Naive thymus-derived CD4-positive, alpha-beta T cell (primary cell): Measurements from ENCODE around the gene CAMTA1. TPM values are rescaled to one million over a fixed set of nuclear protein-coding genes. Genes with fewer than 3 reads are reported as not detected.
A peak's percentile ranks its signal among the peaks of the same experiment; 100 is the strongest.

ENCODE experiments used
- ATAC-seq: fragments of 150-1000 bp; cut with Tn5 transposase; 2 replicates; pipeline ENCODE4 v1.10.0; 2021; ENCODE audit warnings: mild to moderate bottlenecking, moderate library complexity
- CTCF ChIA-PET: fragments of 350-600 bp; sonication (Branson Sonifier 250); formaldehyde crosslinking; loops from one replicate; lab custom pipeline; 2021; ENCODE audit warnings: antibody characterized with exemption; lab: Charles Lee
- POLR2A ChIA-PET: fragments of 350-600 bp; sonication (Branson Sonifier 250); formaldehyde crosslinking; loops from one replicate; lab custom pipeline; 2021; ENCODE audit warnings: antibody characterized with exemption, inconsistent platforms; lab: Charles Lee
- DNase-seq, 9 donors: peaks; one replicate each; pipeline versions ENCODE4 v3.0.0 to v3.0.0-alpha.2; 2020 to 2022; ENCODE audit warnings: mixed read lengths in 1 of 9
- H3K27ac ChIP-seq: one replicate; pipeline ENCODE4 v1.7.0; 2013; ENCODE audit warnings: mild to moderate bottlenecking, low read depth, low read length, moderate library complexity
- H3K27me3 ChIP-seq, 2 donors: one replicate each; pipeline ENCODE4 v1.7.0; 2013; ENCODE audit warnings: low read length in 2 of 2, mild to moderate bottlenecking in 2 of 2, moderate library complexity in 2 of 2; ENCODE audit not compliant: control insufficient read depth in 2 of 2, insufficient read depth in 2 of 2
- H3K36me3 ChIP-seq, 3 experiments: 1 replicate in 2 of 3; 2 replicates in 1 of 3; pipeline ENCODE4 v1.7.0; 2013; ENCODE audit warnings: low read length in 3 of 3, mild to moderate bottlenecking in 3 of 3, moderate library complexity in 1 of 3; ENCODE audit not compliant: insufficient read depth in 3 of 3, control insufficient read depth in 2 of 3
- H3K4me1 ChIP-seq, 2 donors: one replicate each; pipeline ENCODE4 v1.7.0; 2013; ENCODE audit warnings: low read length in 2 of 2, mild to moderate bottlenecking in 2 of 2, moderate library complexity in 1 of 2; ENCODE audit not compliant: control insufficient read depth in 2 of 2, insufficient read depth in 2 of 2
- H3K4me3 ChIP-seq: 2 replicates; pipeline ENCODE4 v1.7.0; 2013; ENCODE audit warnings: mild to moderate bottlenecking, low read length
- H3K9me3 ChIP-seq, 3 experiments: 1 replicate in 2 of 3; 2 replicates in 1 of 3; pipeline ENCODE4 v1.7.0; 2013; ENCODE audit warnings: low read length in 3 of 3; ENCODE audit not compliant: control insufficient read depth in 2 of 3
- H3K27ac Mint-ChIP-seq, 9 donors: one replicate each; pipeline ENCODE4 v1.8.0; 2020 to 2022; ENCODE audit warnings: mixed read lengths in 9 of 9, mild to moderate bottlenecking in 8 of 9, moderate library complexity in 5 of 9, inconsistent platforms in 2 of 9
- H3K27me3 Mint-ChIP-seq, 5 donors: one replicate each; pipeline ENCODE4 v1.8.0; 2021 to 2022; ENCODE audit warnings: mixed read lengths in 5 of 5, mild to moderate bottlenecking in 1 of 5
- H3K36me3 Mint-ChIP-seq, 5 donors: one replicate each; pipeline ENCODE4 v1.8.0; 2020 to 2022; ENCODE audit warnings: mixed read lengths in 5 of 5, mild to moderate bottlenecking in 3 of 5, inconsistent platforms in 1 of 5
- H3K4me1 Mint-ChIP-seq, 7 donors: one replicate each; pipeline ENCODE4 v1.8.0; 2020 to 2022; ENCODE audit warnings: mixed read lengths in 7 of 7, mild to moderate bottlenecking in 3 of 7, inconsistent platforms in 1 of 7
- H3K4me3 Mint-ChIP-seq, 10 donors: one replicate each; pipeline ENCODE4 v1.8.0; 2020 to 2022; ENCODE audit warnings: mild to moderate bottlenecking in 10 of 10, mixed read lengths in 10 of 10, moderate library complexity in 6 of 10, inconsistent platforms in 2 of 10
- H3K9me3 Mint-ChIP-seq, 11 donors: one replicate each; pipeline ENCODE4 v1.8.0; 2020 to 2022; ENCODE audit warnings: mixed read lengths in 11 of 11, mild to moderate bottlenecking in 4 of 11, inconsistent platforms in 1 of 11, moderate library complexity in 1 of 11
- intact Hi-C, 2 donors: fragments of 100-400 bp; cut with micrococcal nuclease; formaldehyde crosslinking; loops; one replicate each; pipeline ENCODE4 v1.15.1; 2023
- polyA plus RNA-seq, 2 donors: library from polyadenylated mRNA; unstranded; fragments of 300-500 nt; fragmentation: Illumina TruSeq; gene quantifications; one replicate each; pipeline ENCODE4 v1.2.3, GENCODE V29; 2021
- total RNA-seq, 6 experiments: library from RNA in 5 of 6; stranded (reverse) in 5 of 6; gene quantifications; 1 replicate in 5 of 6; 2 replicates in 1 of 6; pipeline ENCODE4 v1.2.3 and lab custom pipeline; 2021 to 2026

The CAMTA1 gene
- total and polyA plus RNA-seq, 7 experiments from 2014 or later, result 38.1 to 68.6 (median 42.6) TPM

- Mint-ChIP-seq H3K4me1 (peaks cover 0 to 6% (median 0%) of the 10 kb centered on the region in 7 donors), H3K9me3 (peaks cover 0 to 2% (median 0%) of the 10 kb centered on the region in 11 donors), H3K4me3 (no peak overlapping the region), H3K27me3 (peaks cover 0 to 3% (median 0%) of the 10 kb centered on the region in 5 donors), H3K36me3 (no peaks in the 10 kb centered on the region), H3K27ac (peak overlapping the region in 2 of 9 donors; percentile 46 to 71)
- Histone ChIP-seq H3K36me3 (no peaks in the 10 kb centered on the region), H3K4me3 (no peak overlapping the region), H3K4me1 (no peaks in the 10 kb centered on the region), H3K9me3 (no peaks in the 10 kb centered on the region), H3K27ac (no peak overlapping the region), H3K27me3 (no peaks in the 10 kb centered on the region)
- DNase-seq (no peak), ATAC-seq (no peak)
- CTCF ChIA-PET, result interaction anchor here (1.5 kb wide), 1 partner anchor 927 kb away, joined by 5 read pairs; no protein-coding TSS in a partner anchor
- intact Hi-C loops, result loop anchor here in 1 of 2 donors (10.0 kb wide), 2 partner anchors 601 to 921 kb away; no protein-coding TSS in a partner anchor
- POLR2A ChIA-PET, result no interaction called here
Observed at GRCh38 chr1:7646164-7646563, 860.9 kb downstream of the CAMTA1 start.

- Mint-ChIP-seq H3K4me3 (no peak overlapping the region), H3K27ac (no peak overlapping the region), H3K27me3 (peaks cover 0 to 3% (median 0%) of the 10 kb centered on the region in 5 donors), H3K36me3 (no peaks in the 10 kb centered on the region), H3K9me3 (peaks cover 0 to 2% (median 0%) of the 10 kb centered on the region in 11 donors), H3K4me1 (peaks cover 0 to 6% (median 0%) of the 10 kb centered on the region in 7 donors)
- no peak overlapping the region for H3K4me3 ChIP-seq
- ATAC-seq (peak; percentile 56), DNase-seq (peak; percentile 16 to 75 (median 46))
- intact Hi-C loops, result loop anchor here in 1 of 2 donors (10.0 kb wide), 2 partner anchors 602 to 922 kb away; no protein-coding TSS in a partner anchor
- no peak overlapping the region for H3K27ac ChIP-seq
- no peaks in the 10 kb centered on the region for H3K4me1 ChIP-seq
- H3K9me3 ChIP-seq, result no peaks in the 10 kb centered on the region
- ChIA-PET CTCF (interaction anchor here (2.1 kb wide), 1 partner anchor 928 kb away, joined by 8 read pairs; no protein-coding TSS in a partner anchor), POLR2A (no interaction called here)
- no peaks in the 10 kb centered on the region for H3K36me3 ChIP-seq
- H3K27me3 ChIP-seq, result no peaks in the 10 kb centered on the region
Observed at GRCh38 chr1:7646981-7647901, 862.0 kb downstream of the CAMTA1 start.

GRCh38 chr1:7648761-7649384 lies 863.6 kb downstream of the CAMTA1 start:
- intact Hi-C loops, result loop anchor here in 1 of 2 donors (10.0 kb wide), 2 partner anchors 604 to 924 kb away; no protein-coding TSS in a partner anchor
- CTCF ChIA-PET, result interaction anchor here (0.6 to 2.1 kb wide), 5 partner anchors 13 to 929 kb away, joined by 3 to 8 read pairs (median 3); no protein-coding TSS in a partner anchor
- peaks cover 0 to 3% (median 0%) of the 10 kb centered on the region in 5 donors for H3K27me3 Mint-ChIP-seq
- H3K27me3 ChIP-seq, result no peaks in the 10 kb centered on the region
- no peak overlapping the region for H3K27ac ChIP-seq
- peaks cover 0 to 2% (median 0%) of the 10 kb centered on the region in 11 donors for H3K9me3 Mint-ChIP-seq
- H3K4me1 ChIP-seq, result no peaks in the 10 kb centered on the region
- DNase-seq (no peak), ATAC-seq (no peak)
- H3K4me1 Mint-ChIP-seq, result peaks cover 0 to 6% (median 0%) of the 10 kb centered on the region in 7 donors
- no peaks in the 10 kb centered on the region for H3K36me3 Mint-ChIP-seq
- no peak overlapping the region for H3K27ac Mint-ChIP-seq
- POLR2A ChIA-PET, result no interaction called here
- H3K9me3 ChIP-seq, result no peaks in the 10 kb centered on the region
- no peak overlapping the region for H3K4me3 Mint-ChIP-seq
- H3K36me3 ChIP-seq, result no peaks in the 10 kb centered on the region
- no peak overlapping the region for H3K4me3 ChIP-seq

GRCh38 chr1:7650801-7651200 lies 865.5 kb downstream of the CAMTA1 start:
- H3K4me3 Mint-ChIP-seq, result no peak overlapping the region

GRCh38 chr1:7651203-7651602 lies 865.9 kb downstream of the CAMTA1 start:
- ATAC-seq (no peak), DNase-seq (no peak)
- POLR2A ChIA-PET, result no interaction called here
- Histone ChIP-seq H3K9me3 (no peaks in the 10 kb centered on the region), H3K4me3 (no peak overlapping the region), H3K36me3 (no peaks in the 10 kb centered on the region), H3K27me3 (no peaks in the 10 kb centered on the region), H3K27ac (no peak overlapping the region), H3K4me1 (no peaks in the 10 kb centered on the region)
- CTCF ChIA-PET, result no interaction called here
- Mint-ChIP-seq H3K36me3 (no peaks in the 10 kb centered on the region), H3K4me3 (no peak overlapping the region), H3K27ac (no peak overlapping the region), H3K9me3 (peaks cover 0 to 9% (median 0%) of the 10 kb centered on the region in 11 donors), H3K27me3 (peaks cover 0 to 3% (median 0%) of the 10 kb centered on the region in 5 donors), H3K4me1 (peaks cover 0 to 2% (median 0%) of the 10 kb centered on the region in 7 donors)
- intact Hi-C loops, result no loop called here

More at GRCh38 chr1:7650801-7651200, 865.5 kb downstream of the CAMTA1 start:
- DNase-seq, result no peak
- CTCF ChIA-PET, result no interaction called here
- Histone ChIP-seq H3K27ac (no peak overlapping the region), H3K27me3 (no peaks in the 10 kb centered on the region), H3K4me1 (no peaks in the 10 kb centered on the region), H3K9me3 (no peaks in the 10 kb centered on the region), H3K36me3 (no peaks in the 10 kb centered on the region), H3K4me3 (no peak overlapping the region)
- POLR2A ChIA-PET, result no interaction called here
- no peak for ATAC-seq
- H3K36me3 Mint-ChIP-seq, result no peaks in the 10 kb centered on the region
- intact Hi-C loops, result no loop called here
- no peak overlapping the region for H3K27ac Mint-ChIP-seq
- peaks cover 0 to 9% (median 0%) of the 10 kb centered on the region in 11 donors for H3K9me3 Mint-ChIP-seq
- H3K27me3 Mint-ChIP-seq, result peaks cover 0 to 3% (median 0%) of the 10 kb centered on the region in 5 donors
- peaks cover 0 to 2% (median 0%) of the 10 kb centered on the region in 7 donors for H3K4me1 Mint-ChIP-seq

GRCh38 chr1:7652061-7652460 lies 866.8 kb downstream of the CAMTA1 start:
- no peaks in the 10 kb centered on the region for H3K36me3 Mint-ChIP-seq
- Histone ChIP-seq H3K9me3 (no peaks in the 10 kb centered on the region), H3K4me1 (no peaks in the 10 kb centered on the region), H3K27ac (no peak overlapping the region), H3K27me3 (no peaks in the 10 kb centered on the region), H3K36me3 (no peaks in the 10 kb centered on the region), H3K4me3 (no peak overlapping the region)
- peaks cover 0 to 9% (median 0%) of the 10 kb centered on the region in 11 donors for H3K9me3 Mint-ChIP-seq
- DNase-seq, result no peak
- CTCF ChIA-PET, result no interaction called here
- no peak overlapping the region for H3K27ac Mint-ChIP-seq
- POLR2A ChIA-PET, result no interaction called here
- H3K4me1 Mint-ChIP-seq, result peaks cover 0 to 2% (median 0%) of the 10 kb centered on the region in 7 donors
- peaks cover 0 to 3% (median 0%) of the 10 kb centered on the region in 5 donors for H3K27me3 Mint-ChIP-seq
- H3K4me3 Mint-ChIP-seq, result no peak overlapping the region
- intact Hi-C loops, result no loop called here
- ATAC-seq, result no peak
